HL-60/S4 treated with retinoic acid at 250 ng/mL for 4 days and 3 days (cell line): Measurements from ENCODE around the gene GAS7.

ENCODE experiments used
- in situ Hi-C: fragments of 300-500 bp; cut with MboI; formaldehyde crosslinking; loops from 2 replicates; pipeline ENCODE4 v1.7.0; 2022; ENCODE audit warnings: low sequenced_read_pairs

GAS7 gene

GRCh38 chr17:9900784-9901183, 297.6 kb downstream of the GAS7 start:
- in situ Hi-C loops: loop anchor here (25.0 kb wide), 1 partner anchor 712 kb away; no protein-coding TSS in a partner anchor

GRCh38 chr17:9900044-9900594, 298.3 kb downstream of the GAS7 start:
- in situ Hi-C loops: loop anchor here (25.0 kb wide), 1 partner anchor 712 kb away; no protein-coding TSS in a partner anchor

- in situ Hi-C loops: loop anchor here (25.0 kb wide), 1 partner anchor 713 kb away; no protein-coding TSS in a partner anchor
Observed at GRCh38 chr17:9899280-9900043, 298.9 kb downstream of the GAS7 start.

- in situ Hi-C loops: no loop called here
Observed at GRCh38 chr17:9898812-9899211, 299.6 kb downstream of the GAS7 start.

GRCh38 chr17:9897372-9897968, 300.9 kb downstream of the GAS7 start:
- in situ Hi-C loops: no loop called here

- in situ Hi-C loops: no loop called here
Observed at GRCh38 chr17:9895923-9896322, 302.5 kb downstream of the GAS7 start.

- in situ Hi-C loops: no loop called here
Observed at GRCh38 chr17:9894231-9894630, 304.2 kb downstream of the GAS7 start.

- in situ Hi-C loops: no loop called here
Observed at GRCh38 chr17:9893411-9894012, 304.9 kb downstream of the GAS7 start.

- in situ Hi-C loops: no loop called here
Observed at GRCh38 chr17:9890124-9890523, 308.3 kb downstream of the GAS7 start.

- in situ Hi-C loops: no loop called here
Observed at GRCh38 chr17:9887508-9887907, 310.9 kb downstream of the GAS7 start.

GRCh38 chr17:9886141-9886930, 312.1 kb downstream of the GAS7 start:
- in situ Hi-C loops: no loop called here

- in situ Hi-C loops: no loop called here
Observed at GRCh38 chr17:9883451-9883850, 315.0 kb downstream of the GAS7 start.

- in situ Hi-C loops: no loop called here
Observed at GRCh38 chr17:9880582-9880999, 317.8 kb downstream of the GAS7 start.

GRCh38 chr17:9878786-9879525, 319.4 kb downstream of the GAS7 start:
- in situ Hi-C loops: no loop called here

GRCh38 chr17:9878356-9878755, 320.1 kb downstream of the GAS7 start:
- in situ Hi-C loops: no loop called here

- in situ Hi-C loops: no loop called here
Observed at GRCh38 chr17:9875441-9875840, 323.0 kb downstream of the GAS7 start.

GRCh38 chr17:9874722-9875121, 323.7 kb downstream of the GAS7 start:
- in situ Hi-C loops: no loop called here

- in situ Hi-C loops: no loop called here
Observed at GRCh38 chr17:9872852-9873251, 325.6 kb downstream of the GAS7 start.

- in situ Hi-C loops: no loop called here
Observed at GRCh38 chr17:9868552-9868951, 329.9 kb downstream of the GAS7 start.

GRCh38 chr17:9865586-9865985, 332.8 kb downstream of the GAS7 start:
- in situ Hi-C loops: no loop called here
